ENCODE data around the gene ABCG4. TPM values are rescaled to one million over a fixed set of nuclear protein-coding genes. Genes with fewer than 3 reads are reported as not detected.
"Not testable (repeated sequence)": the region's sequence is repeated elsewhere in the genome, so short reads cannot be mapped to it uniquely, and the experiment has no call there.

ABCG4 gene
- total and polyA plus RNA-seq, 9 of the 15 experiments (the other 6 are each of a cell fraction or from before 2014, with no cell fraction given) = 0.03 to 0.11 (median 0.07) TPM; not detected in 4

DNA sequence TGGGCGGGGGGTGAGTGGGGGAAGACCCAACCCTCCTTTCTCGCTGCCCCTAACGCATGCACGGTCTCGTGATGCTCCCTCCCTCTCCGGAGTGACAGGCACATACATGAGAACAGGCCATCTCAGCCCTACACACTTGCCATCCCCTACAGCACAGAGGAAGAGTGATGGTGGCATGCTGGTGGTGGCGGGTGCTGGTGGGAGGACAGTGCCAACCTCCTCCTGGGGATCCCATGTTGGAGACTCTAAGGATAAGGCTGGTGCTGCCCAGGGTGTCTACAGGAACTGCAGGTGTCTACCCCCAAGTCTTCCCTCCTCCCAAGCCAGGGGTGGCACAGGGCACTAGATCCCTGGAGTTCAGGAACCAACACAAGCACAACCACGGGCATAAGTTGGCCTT lies 13.0 kb downstream of the ABCG4 start (continued):
- TF ChIP-seq, protein P1, sequence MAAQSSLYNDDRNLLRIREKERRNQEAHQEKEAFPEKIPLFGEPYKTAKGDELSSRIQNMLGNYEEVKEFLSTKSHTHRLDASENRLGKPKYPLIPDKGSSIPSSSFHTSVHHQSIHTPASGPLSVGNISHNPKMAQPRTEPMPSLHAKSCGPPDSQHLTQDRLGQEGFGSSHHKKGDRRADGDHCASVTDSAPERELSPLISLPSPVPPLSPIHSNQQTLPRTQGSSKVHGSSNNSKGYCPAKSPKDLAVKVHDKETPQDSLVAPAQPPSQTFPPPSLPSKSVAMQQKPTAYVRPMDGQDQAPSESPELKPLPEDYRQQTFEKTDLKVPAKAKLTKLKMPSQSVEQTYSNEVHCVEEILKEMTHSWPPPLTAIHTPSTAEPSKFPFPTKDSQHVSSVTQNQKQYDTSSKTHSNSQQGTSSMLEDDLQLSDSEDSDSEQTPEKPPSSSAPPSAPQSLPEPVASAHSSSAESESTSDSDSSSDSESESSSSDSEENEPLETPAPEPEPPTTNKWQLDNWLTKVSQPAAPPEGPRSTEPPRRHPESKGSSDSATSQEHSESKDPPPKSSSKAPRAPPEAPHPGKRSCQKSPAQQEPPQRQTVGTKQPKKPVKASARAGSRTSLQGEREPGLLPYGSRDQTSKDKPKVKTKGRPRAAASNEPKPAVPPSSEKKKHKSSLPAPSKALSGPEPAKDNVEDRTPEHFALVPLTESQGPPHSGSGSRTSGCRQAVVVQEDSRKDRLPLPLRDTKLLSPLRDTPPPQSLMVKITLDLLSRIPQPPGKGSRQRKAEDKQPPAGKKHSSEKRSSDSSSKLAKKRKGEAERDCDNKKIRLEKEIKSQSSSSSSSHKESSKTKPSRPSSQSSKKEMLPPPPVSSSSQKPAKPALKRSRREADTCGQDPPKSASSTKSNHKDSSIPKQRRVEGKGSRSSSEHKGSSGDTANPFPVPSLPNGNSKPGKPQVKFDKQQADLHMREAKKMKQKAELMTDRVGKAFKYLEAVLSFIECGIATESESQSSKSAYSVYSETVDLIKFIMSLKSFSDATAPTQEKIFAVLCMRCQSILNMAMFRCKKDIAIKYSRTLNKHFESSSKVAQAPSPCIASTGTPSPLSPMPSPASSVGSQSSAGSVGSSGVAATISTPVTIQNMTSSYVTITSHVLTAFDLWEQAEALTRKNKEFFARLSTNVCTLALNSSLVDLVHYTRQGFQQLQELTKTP (IDR thresholded peaks at IDR 0.05; ENCODE audit: low read depth in 1 of 2, partially characterized antibody in 2 of 2) = no peak

DNA sequence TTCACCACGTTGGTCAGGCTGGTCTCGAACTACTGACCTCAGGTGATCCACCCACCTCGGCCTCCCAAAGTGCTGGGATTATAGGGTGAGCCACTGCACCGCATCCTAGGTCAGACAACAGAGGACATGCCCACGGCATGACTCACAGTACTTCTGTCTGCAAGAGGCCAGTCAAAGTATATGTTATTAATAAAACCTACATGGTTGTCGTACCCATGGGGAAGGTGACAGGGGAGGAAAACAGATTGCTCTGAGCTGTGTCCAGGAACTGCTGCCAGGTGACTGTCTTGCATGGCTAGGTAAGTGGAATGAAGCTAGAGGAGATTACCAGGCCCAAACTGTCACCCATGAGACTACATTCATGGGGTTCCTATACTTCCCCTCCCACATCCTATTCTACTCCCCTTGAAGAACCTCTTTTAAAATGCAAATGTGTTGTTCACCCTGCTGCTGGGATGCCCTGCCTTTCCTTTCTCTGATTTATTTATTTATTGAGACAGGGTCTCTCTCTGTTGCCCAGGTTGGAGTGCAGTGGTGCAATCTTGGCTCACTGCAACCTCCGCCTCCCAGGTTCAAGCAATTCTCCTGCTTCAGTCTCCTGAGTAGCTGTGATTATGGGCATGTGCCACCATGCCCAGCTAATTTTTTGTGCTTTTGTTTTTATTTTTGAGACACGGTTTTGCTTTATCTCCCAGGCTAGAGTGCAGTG lies 17.7 kb downstream of the ABCG4 start:
- DNase-seq (ENCODE audit: extremely low read depth in 1 of 4, low spot score in 3 of 4) = no peak
- intact Hi-C loops (cut with micrococcal nuclease) (no loop called here), in situ Hi-C loops (cut with MboI) (no loop called here)
- no peak for ATAC-seq
- no peak overlapping the region for H3K4me2 ChIP-seq (ENCODE audit: insufficient read depth, low read length)
- WGBS (ENCODE audit: insufficient coverage, low coverage, missing lambda C conversion rate) = 28% methylated on average over 8 of the region's 8 CpGs
- POLR2A ChIA-PET = interaction anchor here (0.6 to 0.8 kb wide), 4 partner anchors 10 to 34 kb away, joined by 3 to 5 read pairs (median 4); no protein-coding TSS in a partner anchor
- BruUV-seq (replicated peaks) = no TSS peak
- no peak overlapping the region for H3K4me3 ChIP-seq
- H3K27me3 ChIP-seq (ENCODE audit: control insufficient read depth in 2 of 2, insufficient read depth in 2 of 2, low read length in 2 of 2) = peaks cover 2 to 15% of the 10 kb centered on the region in 2 experiments; a peak in 3 of 5 replicates
- H2AFZ ChIP-seq (ENCODE audit: low read depth, low read length) = no peak overlapping the region
- FAIRE-seq = no peak
- no peak for TF ChIP-seq PURB (CRISPR knock-in tag; IDR thresholded peaks at IDR 0.05; ENCODE audit: low read depth)
- no peak for TF ChIP-seq ZNF3 (CRISPR knock-in tag; IDR thresholded peaks at IDR 0.05)
- peak; percentile 37 for TF ChIP-seq EGR1 (conservative IDR thresholded peaks at IDR 0.05)
- TF ChIP-seq, protein P2, sequence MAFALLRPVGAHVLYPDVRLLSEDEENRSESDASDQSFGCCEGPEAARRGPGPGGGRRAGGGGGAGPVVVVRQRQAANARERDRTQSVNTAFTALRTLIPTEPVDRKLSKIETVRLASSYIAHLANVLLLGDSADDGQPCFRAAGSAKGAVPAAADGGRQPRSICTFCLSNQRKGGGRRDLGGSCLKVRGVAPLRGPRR (CRISPR knock-in tag; IDR thresholded peaks at IDR 0.05) = no peak
- CTCF ChIA-PET (ENCODE audit: low intra/inter-chr PET ratio) = no interaction called here
- no peaks in the 10 kb centered on the region for H3K79me2 ChIP-seq (ENCODE audit: control insufficient read depth, insufficient read depth, low read length)
- H3K36me3 ChIP-seq (ENCODE audit: control insufficient read depth, insufficient read depth, low read length) = no peaks in the 10 kb centered on the region
- H3K4me1 ChIP-seq (replicated peaks in 1 of 2; ENCODE audit: control insufficient read depth in 2 of 2, insufficient read depth in 2 of 2, low read length in 2 of 2) = peaks cover 6 to 18% of the 10 kb centered on the region in 2 experiments; a peak in 4 of 5 replicates
- no peaks in the 10 kb centered on the region for H3K9me1 ChIP-seq (ENCODE audit: control insufficient read depth, insufficient read depth, low read length)
- H3K9me3 ChIP-seq (replicated peaks; ENCODE audit: control insufficient read depth, insufficient read depth, low read depth, low read length) = no peaks in the 10 kb centered on the region
- no peak overlapping the region for H3K27ac ChIP-seq (ENCODE audit: extremely low read depth, low read depth, low read length)
- H4K20me1 ChIP-seq (replicated peaks; ENCODE audit: control insufficient read depth, insufficient read depth, low read length) = no peaks in the 10 kb centered on the region
- no peak overlapping the region for H3K9ac ChIP-seq (ENCODE audit: insufficient read depth in 1 of 2, low read depth in 2 of 2, low read length in 2 of 2)

DNA sequence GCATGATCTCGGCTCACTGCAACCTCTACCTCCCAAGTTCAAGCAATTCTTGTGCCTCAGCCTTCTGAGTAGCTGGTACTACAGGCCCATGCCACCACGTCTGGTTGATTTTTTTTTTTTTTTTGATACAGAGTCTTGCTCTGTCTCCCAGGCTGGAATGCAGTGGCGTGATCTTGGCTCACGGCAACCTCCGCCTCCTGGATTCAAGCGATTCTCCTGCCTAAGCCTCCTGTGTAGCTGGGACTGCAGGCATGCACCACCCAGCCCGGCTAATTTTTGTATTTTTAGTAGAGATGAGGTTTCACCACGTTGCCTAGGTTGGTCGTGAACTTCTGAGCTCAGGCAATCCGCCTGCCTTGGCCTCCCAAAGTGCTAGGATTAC lies 18.2 kb downstream of the ABCG4 start:
- intact Hi-C loops (cut with micrococcal nuclease); H3K27ac ChIP-seq (ENCODE audit: extremely low read depth, low read depth, low read length); H3K9me1 ChIP-seq (ENCODE audit: control insufficient read depth, insufficient read depth, low read length); FAIRE-seq; BruUV-seq (replicated peaks); H3K36me3 ChIP-seq (ENCODE audit: control insufficient read depth, insufficient read depth, low read length); H3K9ac ChIP-seq (ENCODE audit: insufficient read depth in 1 of 2, low read depth in 2 of 2, low read length in 2 of 2); DNase-seq (ENCODE audit: extremely low read depth in 1 of 4, low spot score in 3 of 4); in situ Hi-C loops (cut with MboI); H3K4me2 ChIP-seq (ENCODE audit: insufficient read depth, low read length); H3K79me2 ChIP-seq (ENCODE audit: control insufficient read depth, insufficient read depth, low read length); ATAC-seq; H2AFZ ChIP-seq (ENCODE audit: low read depth, low read length); H3K9me3 ChIP-seq (replicated peaks; ENCODE audit: control insufficient read depth, insufficient read depth, low read depth, low read length); H4K20me1 ChIP-seq (replicated peaks; ENCODE audit: control insufficient read depth, insufficient read depth, low read length); H3K4me3 ChIP-seq; H3K27me3 ChIP-seq (ENCODE audit: control insufficient read depth in 2 of 2, insufficient read depth in 2 of 2, low read length in 2 of 2); CTCF ChIA-PET (ENCODE audit: low intra/inter-chr PET ratio): not testable (repeated sequence)
- 59% methylated on average over 9 of the region's 10 CpGs for WGBS (ENCODE audit: insufficient coverage, low coverage, missing lambda C conversion rate)
- peaks cover 10 to 19% of the 10 kb centered on the region in 2 experiments; a peak in 4 of 5 replicates for H3K4me1 ChIP-seq (replicated peaks in 1 of 2; ENCODE audit: control insufficient read depth in 2 of 2, insufficient read depth in 2 of 2, low read length in 2 of 2)
- POLR2A ChIA-PET = interaction anchor here (0.6 to 0.8 kb wide), 4 partner anchors 9 to 33 kb away, joined by 3 to 5 read pairs (median 4); no protein-coding TSS in a partner anchor
